ENCODE measurements around the gene NSMCE1.
A peak's percentile ranks its signal among the peaks of the same experiment; 100 is the strongest.
"Not testable (repeated sequence)": the region's sequence is repeated elsewhere in the genome, so short reads cannot be mapped to it uniquely, and the experiment has no call there.

Gene NSMCE1

GRCh38 chr16:27203507-27204311 lies 64.9 kb downstream of the NSMCE1 start, which contains the start of gene KDM8:
Gene KDM8, plus strand, starts transcription at chr16:27203526. Its CDS starts 6,598 bp downstream, at chr16:27210124.
- no peaks in the 10 kb centered on the region for H3K79me2 ChIP-seq
- no peaks in the 10 kb centered on the region for H3K4me1 ChIP-seq
- H3K36me3 ChIP-seq (ENCODE audit: control insufficient read depth, insufficient read depth, low read length): no peaks in the 10 kb centered on the region
- H3K4me3 ChIP-seq (ENCODE audit: low read depth, low read length): peak within 1 kb of the TSS; percentile 74
- no peak for TF ChIP-seq CTCF (IDR thresholded peaks at IDR 0.05)
- H3K9ac ChIP-seq: peak within 1 kb of the TSS; percentile 70
- peak within 1 kb of the TSS; percentile 90 for H2AFZ ChIP-seq
- H3K27ac ChIP-seq: peak within 1 kb of the TSS; percentile 99
- no peaks in the 10 kb centered on the region for H3K27me3 ChIP-seq (ENCODE audit: control insufficient read depth, insufficient read depth, low read length)
- H3K9me3 ChIP-seq (ENCODE audit: control insufficient read depth, low read length): no peaks in the 10 kb centered on the region
- H3K4me2 ChIP-seq (ENCODE audit: low read length): peak within 1 kb of the TSS; percentile 91

GRCh38 chr16:27202923-27203506 lies 65.6 kb downstream of the NSMCE1 start:
- no peak for TF ChIP-seq CTCF (IDR thresholded peaks at IDR 0.05)
- Histone ChIP-seq H3K27ac (peak overlapping the region; percentile 99), H3K4me1 (no peaks in the 10 kb centered on the region), H3K9me3 (ENCODE audit: control insufficient read depth, low read length) (no peaks in the 10 kb centered on the region), H3K4me2 (ENCODE audit: low read length) (peak overlapping the region; percentile 74), H3K27me3 (ENCODE audit: control insufficient read depth, insufficient read depth, low read length) (no peaks in the 10 kb centered on the region), H3K79me2 (no peaks in the 10 kb centered on the region), H3K36me3 (ENCODE audit: control insufficient read depth, insufficient read depth, low read length) (no peaks in the 10 kb centered on the region), H2AFZ (peak overlapping the region; percentile 90), H3K9ac (peak overlapping the region; percentile 70), H3K4me3 (ENCODE audit: low read depth, low read length) (peak overlapping the region; percentile 74)

- not testable (repeated sequence) for H2AFZ ChIP-seq; H3K4me2 ChIP-seq (ENCODE audit: low read length); H3K36me3 ChIP-seq (ENCODE audit: control insufficient read depth, insufficient read depth, low read length); H3K4me1 ChIP-seq; H3K9ac ChIP-seq; H3K27ac ChIP-seq; H3K79me2 ChIP-seq; H3K27me3 ChIP-seq (ENCODE audit: control insufficient read depth, insufficient read depth, low read length); H3K9me3 ChIP-seq (ENCODE audit: control insufficient read depth, low read length); H3K4me3 ChIP-seq (ENCODE audit: low read depth, low read length)
Measured at GRCh38 chr16:27200914-27201313, 67.7 kb downstream of the NSMCE1 start.

GRCh38 chr16:27199736-27200135 lies 68.8 kb downstream of the NSMCE1 start:
- Histone ChIP-seq H3K9me3 (ENCODE audit: control insufficient read depth, low read length) (no peaks in the 10 kb centered on the region), H3K4me1 (no peaks in the 10 kb centered on the region), H3K4me3 (ENCODE audit: low read depth, low read length) (no peak overlapping the region), H3K79me2 (no peaks in the 10 kb centered on the region), H3K9ac (no peak overlapping the region), H2AFZ (no peak overlapping the region), H3K36me3 (ENCODE audit: control insufficient read depth, insufficient read depth, low read length) (no peaks in the 10 kb centered on the region), H3K27ac (no peak overlapping the region), H3K27me3 (ENCODE audit: control insufficient read depth, insufficient read depth, low read length) (no peaks in the 10 kb centered on the region), H3K4me2 (ENCODE audit: low read length) (no peak overlapping the region)
- no peak for TF ChIP-seq CTCF (IDR thresholded peaks at IDR 0.05)

GRCh38 chr16:27199235-27199586 lies 69.4 kb downstream of the NSMCE1 start:
- Histone ChIP-seq H3K27me3 (ENCODE audit: control insufficient read depth, insufficient read depth, low read length) (no peaks in the 10 kb centered on the region), H2AFZ (no peak overlapping the region), H3K27ac (no peak overlapping the region), H3K9me3 (ENCODE audit: control insufficient read depth, low read length) (no peaks in the 10 kb centered on the region), H3K79me2 (no peaks in the 10 kb centered on the region), H3K9ac (no peak overlapping the region), H3K4me3 (ENCODE audit: low read depth, low read length) (no peak overlapping the region), H3K4me1 (no peaks in the 10 kb centered on the region), H3K4me2 (ENCODE audit: low read length) (no peak overlapping the region), H3K36me3 (ENCODE audit: control insufficient read depth, insufficient read depth, low read length) (no peaks in the 10 kb centered on the region)
- no peak for TF ChIP-seq CTCF (IDR thresholded peaks at IDR 0.05)

All from parathyroid adenoma (tissue), 2 donors.